Measurements from ENCODE around the gene TNFRSF11A.

DNA sequence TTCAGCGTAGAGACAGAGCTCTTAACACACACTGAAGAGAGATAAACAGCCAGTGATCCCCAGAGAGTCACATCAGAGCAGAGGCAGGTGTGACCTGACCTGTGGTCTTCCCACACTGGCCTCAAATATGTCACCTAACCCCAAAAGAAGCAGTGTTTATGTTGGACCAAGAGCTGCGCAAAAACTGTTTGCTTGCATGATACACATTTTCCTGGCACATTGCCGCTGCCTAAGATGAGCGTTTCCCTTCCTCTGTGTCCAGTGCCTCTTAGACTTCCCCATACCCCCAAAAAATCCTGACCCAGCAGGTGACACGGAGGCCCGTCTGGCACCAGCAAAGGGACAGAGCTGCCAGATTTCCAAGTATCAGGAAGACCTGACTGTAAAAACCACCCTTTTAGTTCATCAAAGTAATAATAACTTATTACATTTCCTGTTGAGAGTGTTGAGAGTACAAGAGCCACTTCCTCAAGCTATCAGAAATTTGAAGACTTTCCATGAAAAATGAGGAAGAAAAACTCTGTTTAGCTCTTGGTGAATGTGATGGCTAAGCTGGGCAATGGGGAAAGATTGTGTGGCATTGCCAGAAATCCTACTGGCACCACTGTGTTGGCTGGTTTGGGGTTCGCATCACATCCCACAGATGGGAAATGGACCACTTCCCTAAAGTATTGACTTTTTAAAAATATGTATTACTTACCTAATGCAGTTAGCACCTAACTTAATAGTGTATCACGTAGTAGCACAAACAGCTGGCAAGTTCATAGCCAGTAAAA lies 6.7 kb downstream of the TNFRSF11A start:
- TF ChIP-seq POLR2AphosphoS5 (IDR thresholded peaks at IDR 0.05; ENCODE audit: borderline replicate concordance, low read depth, low read length) (no peak), EZH2 (IDR thresholded peaks at IDR 0.05) (no peak)
